Mesenchymal stem cell (in vitro differentiated cells and primary cell): ENCODE measurements around the gene MCM10. TPM values are rescaled to one million over a fixed set of nuclear protein-coding genes. Genes with fewer than 3 reads are reported as not detected.

Source experiments
- DNase-seq: peaks from one replicate; pipeline ENCODE4 v3.0.0-alpha.2; 2013
- H2AFZ ChIP-seq: one replicate; pipeline ENCODE4 v1.6.1; 2013; ENCODE audit warnings: low read depth, mild to moderate bottlenecking, control low read depth, inconsistent platforms, low read length, moderate library complexity
- H2AK5ac ChIP-seq: 2 replicates; pipeline ENCODE4 v1.6.1; 2013; ENCODE audit warnings: low read length, moderate library complexity, mild to moderate bottlenecking, inconsistent platforms; ENCODE audit not compliant: severe bottlenecking
- H2BK120ac ChIP-seq: one replicate; pipeline ENCODE4 v1.6.1; 2013; ENCODE audit warnings: low read depth, mild to moderate bottlenecking, inconsistent platforms, low read length, moderate library complexity
- H2BK12ac ChIP-seq, 2 experiments: one replicate each; pipeline ENCODE4 v1.6.1; 2013; ENCODE audit warnings: inconsistent platforms in 2 of 2, low read length in 2 of 2, mild to moderate bottlenecking in 2 of 2, moderate library complexity in 2 of 2, control low read depth in 1 of 2
- H2BK15ac ChIP-seq: one replicate; pipeline ENCODE4 v1.6.1; 2013; ENCODE audit warnings: mild to moderate bottlenecking, low read depth, inconsistent platforms; ENCODE audit not compliant: poor library complexity, severe bottlenecking
- H2BK5ac ChIP-seq: 2 replicates; pipeline ENCODE4 v1.6.1; 2013; ENCODE audit warnings: low read depth, mild to moderate bottlenecking, low read length, control low read depth, inconsistent platforms; ENCODE audit not compliant: poor library complexity, severe bottlenecking
- H3K14ac ChIP-seq, 2 experiments: one replicate each; pipeline ENCODE4 v1.6.1; 2013; ENCODE audit warnings: inconsistent platforms in 2 of 2, low read length in 2 of 2, control low read depth in 1 of 2, mild to moderate bottlenecking in 1 of 2, moderate library complexity in 1 of 2
- H3K18ac ChIP-seq, 2 experiments: one replicate each; pipeline ENCODE4 v1.6.1; 2013; ENCODE audit warnings: inconsistent platforms in 2 of 2, low read length in 2 of 2, control low read depth in 1 of 2, low read depth in 1 of 2, mild to moderate bottlenecking in 1 of 2
- H3K23ac ChIP-seq, 2 experiments: one replicate each; pipeline ENCODE4 v1.6.1; 2013; ENCODE audit warnings: inconsistent platforms in 2 of 2, low read length in 2 of 2, mild to moderate bottlenecking in 2 of 2, moderate library complexity in 2 of 2, control low read depth in 1 of 2
- H3K27ac ChIP-seq: 2 replicates; pipeline ENCODE4 v1.5.1; 2013; ENCODE audit warnings: mild to moderate bottlenecking, moderate library complexity, low read length, control low read depth, inconsistent platforms; ENCODE audit not compliant: poor library complexity, severe bottlenecking
- H3K27me3 ChIP-seq, 2 experiments: 2 replicates each; pipeline versions ENCODE4 v1.6.1 to v1.7.0; 2013; ENCODE audit warnings: low read length in 2 of 2, mild to moderate bottlenecking in 2 of 2, moderate library complexity in 2 of 2, control low read depth in 1 of 2, inconsistent platforms in 1 of 2; ENCODE audit not compliant: control insufficient read depth in 1 of 2, insufficient read depth in 1 of 2
- H3K36me3 ChIP-seq, 2 experiments: 2 replicates each; pipeline versions ENCODE4 v1.6.1 to v1.7.0; 2013; ENCODE audit warnings: low read length in 2 of 2, control low read depth in 1 of 2, inconsistent platforms in 1 of 2, low read depth in 1 of 2, mild to moderate bottlenecking in 1 of 2; ENCODE audit not compliant: insufficient read depth in 2 of 2, control insufficient read depth in 1 of 2
- H3K4ac ChIP-seq, 2 experiments: one replicate each; pipeline ENCODE4 v1.6.1; 2013; ENCODE audit warnings: inconsistent platforms in 2 of 2, low read length in 2 of 2, mild to moderate bottlenecking in 2 of 2, moderate library complexity in 2 of 2, control low read depth in 1 of 2, low read depth in 1 of 2
- H3K4me1 ChIP-seq: 2 replicates; pipeline ENCODE4 v1.6.1; 2013; ENCODE audit warnings: low read depth, low read length, control low read depth; ENCODE audit not compliant: control insufficient read depth, insufficient read depth
- H3K4me2 ChIP-seq: 2 replicates; pipeline ENCODE4 v1.6.1; 2013; ENCODE audit warnings: low read length, mild to moderate bottlenecking, inconsistent platforms; ENCODE audit not compliant: poor library complexity, severe bottlenecking
- H3K4me3 ChIP-seq, 2 experiments: 2 replicates each; pipeline versions ENCODE4 v1.5.1 to v1.7.0; 2013; ENCODE audit warnings: low read length in 2 of 2, mild to moderate bottlenecking in 2 of 2, control low read depth in 1 of 2, low read depth in 1 of 2; ENCODE audit not compliant: insufficient read depth in 1 of 2
- H3K79me1 ChIP-seq: replicated peaks from 2 replicates; pipeline ENCODE4 v1.6.1; 2013; ENCODE audit warnings: mild to moderate bottlenecking, control low read depth, low read length, inconsistent platforms; ENCODE audit not compliant: poor library complexity, severe bottlenecking
- H3K9ac ChIP-seq: 2 replicates; pipeline ENCODE4 v1.7.0; 2013; ENCODE audit warnings: mild to moderate bottlenecking, low read length, moderate library complexity
- H3K9me3 ChIP-seq: 2 replicates; pipeline ENCODE4 v1.7.0; 2013; ENCODE audit warnings: mild to moderate bottlenecking, low read length; ENCODE audit not compliant: control insufficient read depth
- H4K8ac ChIP-seq: one replicate; pipeline ENCODE4 v1.6.1; 2013; ENCODE audit warnings: inconsistent platforms, mild to moderate bottlenecking, low read length, moderate library complexity
- H4K91ac ChIP-seq: one replicate; pipeline ENCODE4 v1.6.1; 2013; ENCODE audit warnings: mild to moderate bottlenecking, low read length, inconsistent platforms
- WGBS: methylation state at CpG from one replicate; pipeline ENCODE4 v1.1.7; 2013; ENCODE audit warnings: mixed read lengths; 5-methylcytosine and 5-hydroxymethylcytosine counted together
- polyA plus RNA-seq, 2 experiments: library from polyadenylated mRNA; stranded (reverse); fragments of 200-250 nt; gene quantifications; one replicate each; pipeline ENCODE4 v1.2.3, GENCODE V29; 2013

The MCM10 gene
- polyA plus RNA-seq (2013, experiment 1 of 2), result 2.2 TPM
- 2.0 TPM for polyA plus RNA-seq (2013, experiment 2 of 2)

DNA sequence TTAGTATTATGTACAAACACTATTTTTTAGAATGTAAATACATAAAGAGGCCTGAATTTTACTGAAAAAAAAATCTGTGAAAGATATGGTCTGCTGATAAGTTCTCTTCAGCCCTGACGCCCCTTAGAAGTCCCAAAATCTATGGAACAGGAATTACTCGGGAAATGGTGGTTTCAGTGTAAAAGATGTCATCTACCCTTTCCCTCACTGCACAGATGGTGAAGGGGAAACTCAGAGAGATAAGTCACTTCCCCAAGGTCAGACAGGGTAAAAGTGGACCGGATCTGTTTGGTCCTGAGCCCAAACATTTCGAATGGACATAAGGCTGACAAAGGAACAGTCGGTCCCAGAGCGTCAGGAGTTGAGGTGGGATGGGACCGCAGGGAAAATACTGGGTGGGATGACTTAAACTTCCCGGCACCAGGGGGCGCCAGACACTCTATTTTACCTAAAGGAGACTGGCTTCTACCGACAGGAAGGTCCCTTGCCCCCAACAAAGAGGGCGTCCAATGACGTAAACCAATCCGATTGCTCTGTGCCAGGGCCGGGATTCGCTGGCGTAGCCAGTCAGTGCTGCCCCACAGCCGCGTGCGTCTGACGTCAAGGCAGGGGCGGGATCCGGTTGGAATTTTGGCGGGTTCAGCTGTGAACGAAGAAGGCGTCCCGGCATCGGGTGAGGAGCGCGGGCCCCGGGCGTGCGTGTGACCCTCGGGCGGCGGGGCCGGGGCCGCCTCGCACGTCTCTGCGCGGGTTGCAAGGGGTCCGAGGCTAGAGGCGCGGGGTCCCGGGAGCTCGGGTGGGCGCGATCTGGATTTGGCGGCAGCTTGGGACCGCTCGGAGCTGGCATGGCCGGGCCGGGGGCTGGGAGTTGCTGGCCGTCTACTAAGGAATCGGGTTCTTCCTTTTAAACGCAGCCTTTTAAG is at the start of gene MCM10:
TSS of gene MCM10 (plus strand) at position 625 of the 923 bp plus-strand sequence. CDS start 2,645 bp downstream, outside the sequence.
- peak within 1 kb of the TSS; percentile 81 for H3K9ac ChIP-seq
- H3K9me3 ChIP-seq, result no peaks in the 10 kb centered on the region
- peaks cover 5% of the 10 kb centered on the region for H3K4me1 ChIP-seq
- no peak within 1 kb of the TSS for H3K14ac ChIP-seq
- H3K27me3 ChIP-seq, result no peaks in the 10 kb centered on the region
- H3K27ac ChIP-seq, result no peak within 1 kb of the TSS
- H3K36me3 ChIP-seq, result no peaks in the 10 kb centered on the region
- DNase-seq, result peak; percentile 99
- peak within 1 kb of the TSS; percentile 72 for H2AFZ ChIP-seq
- peak within 1 kb of the TSS in 1 of 2 experiments; percentile 25 for H3K23ac ChIP-seq
- H2BK120ac ChIP-seq, result no peak within 1 kb of the TSS
- peak within 1 kb of the TSS; percentile 75 to 81 for H3K4me3 ChIP-seq
- H2BK15ac ChIP-seq, result no peak within 1 kb of the TSS
- WGBS, result 1% methylated on average over 53 of the region's 56 CpGs
- no peak within 1 kb of the TSS for H2BK12ac ChIP-seq
- H2AK5ac ChIP-seq, result no peak within 1 kb of the TSS
- H3K4me2 ChIP-seq, result peak within 1 kb of the TSS; percentile 81
- no peak within 1 kb of the TSS for H4K91ac ChIP-seq
- H3K79me1 ChIP-seq, result peaks cover 6% of the 10 kb centered on the region
- H3K4ac ChIP-seq, result no peak within 1 kb of the TSS
- H3K18ac ChIP-seq, result no peak within 1 kb of the TSS
- H4K8ac ChIP-seq, result no peak within 1 kb of the TSS
- no peak within 1 kb of the TSS for H2BK5ac ChIP-seq

DNA sequence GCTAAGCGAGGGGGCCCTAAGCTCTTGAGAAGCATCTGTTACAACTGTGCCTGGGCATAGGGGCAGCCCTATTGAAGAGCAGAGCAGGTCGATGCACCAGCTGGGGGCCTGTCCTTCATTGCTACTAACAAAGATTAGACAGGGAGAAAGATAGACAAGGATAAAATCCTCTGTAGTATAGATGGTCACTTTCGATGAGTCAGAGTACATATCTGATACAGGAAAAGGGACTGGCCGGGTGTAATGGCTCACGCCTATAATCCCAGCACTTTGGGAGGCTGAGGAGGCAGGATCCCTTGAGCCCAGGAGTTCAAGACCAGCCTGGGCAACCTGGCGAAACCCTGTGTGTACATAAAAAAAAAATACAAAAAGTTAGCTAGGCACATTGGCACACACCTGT is 47.8 kb upstream of the MCM10 start:
- H2AFZ ChIP-seq, result no peak overlapping the region
- DNase-seq, result no peak
- H3K4me1 ChIP-seq, result peaks cover 1% of the 10 kb centered on the region
- no peak overlapping the region for H2BK120ac ChIP-seq
- no peak overlapping the region for H4K91ac ChIP-seq
- H3K4ac ChIP-seq, result no peak overlapping the region
- no peak overlapping the region for H2BK12ac ChIP-seq
- no peak overlapping the region for H3K4me2 ChIP-seq
- WGBS, result 85% methylated on average over 5 of the region's 6 CpGs
- H3K23ac ChIP-seq, result no peak overlapping the region
- peaks cover 43 to 85% of the 10 kb centered on the region in 2 experiments for H3K36me3 ChIP-seq
- H3K14ac ChIP-seq, result no peak overlapping the region
- no peaks in the 10 kb centered on the region for H3K9me3 ChIP-seq
- no peak overlapping the region for H2BK5ac ChIP-seq
- H2AK5ac ChIP-seq, result no peak overlapping the region
- H4K8ac ChIP-seq, result no peak overlapping the region
- H3K79me1 ChIP-seq, result peaks cover 26% of the 10 kb centered on the region
- H3K4me3 ChIP-seq, result no peak overlapping the region
- H3K27ac ChIP-seq, result no peak overlapping the region
- H3K18ac ChIP-seq, result no peak overlapping the region
- H2BK15ac ChIP-seq, result no peak overlapping the region
- H3K9ac ChIP-seq, result no peak overlapping the region
- H3K27me3 ChIP-seq, result no peaks in the 10 kb centered on the region

DNA sequence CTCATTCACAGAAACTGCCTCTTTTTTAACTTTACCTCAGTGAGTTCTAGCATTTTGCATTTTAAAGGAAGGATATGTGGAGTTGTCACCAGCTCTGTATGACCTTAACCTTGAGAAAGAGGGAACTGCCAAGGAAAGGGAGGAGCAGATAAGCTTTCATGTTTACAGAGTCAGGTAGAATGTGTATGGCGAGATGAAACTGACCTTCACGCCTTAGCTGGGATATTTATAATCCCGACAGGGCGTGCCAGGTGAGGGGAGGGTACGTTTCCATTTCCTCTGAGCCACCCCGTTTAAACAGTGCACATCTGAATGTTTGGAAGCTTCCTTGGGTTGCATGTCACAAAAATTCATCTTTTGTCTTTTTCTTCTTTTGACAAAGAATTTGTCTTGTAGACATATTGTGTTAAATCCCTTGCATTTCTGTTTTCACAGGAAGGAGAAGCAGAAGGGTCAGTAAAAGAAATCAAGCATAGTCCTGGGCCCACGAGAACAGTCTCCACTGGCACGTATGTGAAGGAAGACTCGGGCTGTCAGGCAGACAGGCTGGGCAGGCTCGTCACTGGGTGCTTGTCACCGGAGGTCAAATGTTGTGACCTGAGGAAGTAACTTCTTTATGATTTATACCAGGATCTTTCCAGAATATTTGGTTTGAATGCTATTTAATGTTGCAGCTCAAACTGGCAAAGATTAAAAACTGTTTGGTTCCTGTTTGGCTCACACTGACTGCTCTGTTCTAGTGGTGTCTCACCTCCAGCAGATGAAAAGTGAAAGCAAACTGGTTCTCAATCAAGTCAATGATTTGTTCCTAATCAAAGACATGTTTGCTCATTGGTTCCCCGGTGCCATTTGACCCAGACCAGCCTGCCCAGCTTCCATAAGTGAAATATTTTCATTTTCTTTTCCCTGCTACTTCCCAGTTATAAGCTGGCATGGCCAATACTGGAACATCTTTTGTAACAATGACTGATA is 45.2 kb upstream of the MCM10 start:
- no peak overlapping the region for H4K8ac ChIP-seq
- no peaks in the 10 kb centered on the region for H3K27me3 ChIP-seq
- no peak overlapping the region for H4K91ac ChIP-seq
- H3K9ac ChIP-seq, result no peak overlapping the region
- no peak overlapping the region for H2AK5ac ChIP-seq
- 92% methylated on average over 10 of the region's 12 CpGs for WGBS
- no peak overlapping the region for H3K4me3 ChIP-seq
- no peak overlapping the region for H2BK12ac ChIP-seq
- no peak overlapping the region for H3K23ac ChIP-seq
- DNase-seq, result no peak
- H3K79me1 ChIP-seq, result peaks cover 22% of the 10 kb centered on the region
- no peak overlapping the region for H3K27ac ChIP-seq
- no peak overlapping the region for H2BK5ac ChIP-seq
- no peak overlapping the region for H3K14ac ChIP-seq
- no peak overlapping the region for H3K4me2 ChIP-seq
- H3K4ac ChIP-seq, result no peak overlapping the region
- no peaks in the 10 kb centered on the region for H3K4me1 ChIP-seq
- no peak overlapping the region for H3K18ac ChIP-seq
- no peak overlapping the region for H2BK15ac ChIP-seq
- no peak overlapping the region for H2BK120ac ChIP-seq
- H3K36me3 ChIP-seq, result peaks cover 35 to 82% of the 10 kb centered on the region in 2 experiments
- no peaks in the 10 kb centered on the region for H3K9me3 ChIP-seq
- H2AFZ ChIP-seq, result no peak overlapping the region
